GM21367 (cell line): Measurements from ENCODE around the gene FBXO7.

ENCODE experiments used
- ATAC-seq: cut with Tn5 transposase; IDR thresholded peaks from one replicate; pipeline ENCODE4 v1.9.1; 2021; ENCODE audit not compliant: unreplicated experiment

Gene FBXO7

GRCh38 chr22:32531228-32531627, 56.6 kb downstream of the FBXO7 start:
- no peak for ATAC-seq

- ATAC-seq = no peak
Measured at GRCh38 chr22:32531931-32532819, 57.6 kb downstream of the FBXO7 start.

- no peak for ATAC-seq
Measured at GRCh38 chr22:32532820-32533128, 58.2 kb downstream of the FBXO7 start.

- ATAC-seq = no peak
Measured at GRCh38 chr22:32533265-32534111, 58.9 kb downstream of the FBXO7 start.

GRCh38 chr22:32534252-32535235, 59.9 kb downstream of the FBXO7 start:
- ATAC-seq = no peak

GRCh38 chr22:32535531-32536190, 61.0 kb downstream of the FBXO7 start:
- ATAC-seq = no peak

- ATAC-seq = no peak
Measured at GRCh38 chr22:32536352-32536751, 61.7 kb downstream of the FBXO7 start.

GRCh38 chr22:32538521-32538920, 63.9 kb downstream of the FBXO7 start:
- no peak for ATAC-seq

- no peak for ATAC-seq
Measured at GRCh38 chr22:32539631-32540421, 65.2 kb downstream of the FBXO7 start.

- ATAC-seq = no peak
Measured at GRCh38 chr22:32541481-32541880, 66.9 kb downstream of the FBXO7 start.

- no peak for ATAC-seq
Measured at GRCh38 chr22:32542066-32542676, 67.6 kb downstream of the FBXO7 start.

- ATAC-seq = no peak
Measured at GRCh38 chr22:32542677-32543357, 68.2 kb downstream of the FBXO7 start.

GRCh38 chr22:32544953-32545558, 70.4 kb downstream of the FBXO7 start:
- no peak for ATAC-seq

- ATAC-seq = no peak
Measured at GRCh38 chr22:32545801-32546200, 71.2 kb downstream of the FBXO7 start.

GRCh38 chr22:32546496-32546895, 71.9 kb downstream of the FBXO7 start:
- ATAC-seq = no peak

- ATAC-seq = no peak
Measured at GRCh38 chr22:32546935-32547334, 72.3 kb downstream of the FBXO7 start.

GRCh38 chr22:32548039-32548438, 73.4 kb downstream of the FBXO7 start:
- no peak for ATAC-seq
